Testis (tissue), 2 donors: ENCODE results near the gene SMIM24.

Source experiments
- POLR2A ChIP-seq: fragments of 450-650 bp; IDR thresholded peaks from one replicate; pipeline ENCODE4 v1.6.1; 2017; ENCODE audit warnings: antibody characterized with exemption, mild to moderate bottlenecking, moderate library complexity
- TF ChIP-seq, protein P1 (sequence below), 3 experiments: fragments of 450-650 bp in 2 of 3; fragments of 200-600 bp in 1 of 3; sonication (generic) in 1 of 3; IDR thresholded peaks; one replicate each; pipeline ENCODE4 v1.5.1; 2016 to 2019; ENCODE audit warnings: antibody characterized with exemption in 3 of 3, mild to moderate bottlenecking in 2 of 3, moderate library complexity in 1 of 3

DNA sequence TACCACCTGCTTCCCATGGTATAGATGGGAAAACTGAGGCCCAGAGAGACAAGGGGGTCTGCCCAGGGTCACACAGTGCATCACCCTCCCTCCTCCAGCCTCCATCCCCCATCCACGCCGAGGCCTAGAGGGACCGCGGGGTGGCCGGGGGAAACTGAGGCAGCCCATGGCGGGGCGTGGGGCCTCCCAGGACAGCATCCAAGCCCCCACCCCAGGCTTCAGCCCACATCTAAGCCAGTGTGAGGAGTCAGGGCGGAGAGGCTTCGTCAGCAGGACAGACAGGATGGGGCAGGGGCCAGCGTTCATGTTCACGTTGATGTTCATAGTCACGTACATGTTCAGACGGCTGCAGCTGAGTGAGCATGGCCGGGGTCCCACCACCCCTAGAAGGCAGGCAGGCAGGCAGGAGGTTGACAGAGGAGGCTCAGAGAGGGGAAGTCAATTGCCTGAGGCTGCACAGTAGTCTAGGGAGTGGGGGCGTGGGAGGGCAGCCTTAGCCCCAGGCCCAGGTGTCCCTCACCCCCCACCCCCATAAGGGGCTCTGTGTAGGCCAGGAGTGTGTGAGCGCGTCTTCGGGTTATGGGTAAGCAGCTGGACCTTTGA is 23.3 kb downstream of the SMIM24 start:
- TF ChIP-seq, protein P1, sequence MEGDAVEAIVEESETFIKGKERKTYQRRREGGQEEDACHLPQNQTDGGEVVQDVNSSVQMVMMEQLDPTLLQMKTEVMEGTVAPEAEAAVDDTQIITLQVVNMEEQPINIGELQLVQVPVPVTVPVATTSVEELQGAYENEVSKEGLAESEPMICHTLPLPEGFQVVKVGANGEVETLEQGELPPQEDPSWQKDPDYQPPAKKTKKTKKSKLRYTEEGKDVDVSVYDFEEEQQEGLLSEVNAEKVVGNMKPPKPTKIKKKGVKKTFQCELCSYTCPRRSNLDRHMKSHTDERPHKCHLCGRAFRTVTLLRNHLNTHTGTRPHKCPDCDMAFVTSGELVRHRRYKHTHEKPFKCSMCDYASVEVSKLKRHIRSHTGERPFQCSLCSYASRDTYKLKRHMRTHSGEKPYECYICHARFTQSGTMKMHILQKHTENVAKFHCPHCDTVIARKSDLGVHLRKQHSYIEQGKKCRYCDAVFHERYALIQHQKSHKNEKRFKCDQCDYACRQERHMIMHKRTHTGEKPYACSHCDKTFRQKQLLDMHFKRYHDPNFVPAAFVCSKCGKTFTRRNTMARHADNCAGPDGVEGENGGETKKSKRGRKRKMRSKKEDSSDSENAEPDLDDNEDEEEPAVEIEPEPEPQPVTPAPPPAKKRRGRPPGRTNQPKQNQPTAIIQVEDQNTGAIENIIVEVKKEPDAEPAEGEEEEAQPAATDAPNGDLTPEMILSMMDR (IDR thresholded peaks at IDR 0.05): no peak
- no peak for TF ChIP-seq POLR2A
